Lung (tissue), 13 donors: ENCODE results near the gene TMEM178B. TPM values are rescaled to one million over a fixed set of nuclear protein-coding genes. Genes with fewer than 3 reads are reported as not detected.

ENCODE experiments used
- ATAC-seq: fragments of 200-7000 bp; cut with Tn5 transposase; one replicate; pipeline ENCODE4 v1.9.1; 2020; ENCODE audit warnings: moderate number of reproducible peaks; ENCODE audit not compliant: insufficient read depth, low FRiP score
- DNase-seq, 3 donors: peaks; one replicate each; pipeline ENCODE4 v3.0.0-alpha.2; 2013 to 2017
- H3K27ac ChIP-seq, 2 donors: one replicate each; pipeline ENCODE4 v1.5.1; 2013; ENCODE audit warnings: mild to moderate bottlenecking in 2 of 2, moderate library complexity in 2 of 2, control low read depth in 1 of 2, inconsistent platforms in 1 of 2, low read depth in 1 of 2, low read length in 1 of 2
- H3K27me3 ChIP-seq, 3 donors: one replicate each; pipeline ENCODE4 v1.5.1; 2013; ENCODE audit warnings: low read length in 2 of 3; ENCODE audit not compliant: control insufficient read depth in 3 of 3, insufficient read depth in 3 of 3
- H3K36me3 ChIP-seq, 4 donors: one replicate each; pipeline ENCODE4 v1.5.1; 2013; ENCODE audit warnings: low read length in 4 of 4, mild to moderate bottlenecking in 1 of 4, moderate library complexity in 1 of 4; ENCODE audit not compliant: control insufficient read depth in 4 of 4, insufficient read depth in 4 of 4
- H3K4me1 ChIP-seq, 5 donors: one replicate each; pipeline ENCODE4 v1.5.1; 2013; ENCODE audit warnings: low read length in 5 of 5, mild to moderate bottlenecking in 2 of 5, moderate library complexity in 1 of 5; ENCODE audit not compliant: control insufficient read depth in 5 of 5, insufficient read depth in 5 of 5
- H3K4me3 ChIP-seq: one replicate; pipeline ENCODE4 v1.5.1; 2013; ENCODE audit warnings: mild to moderate bottlenecking, control low read depth, moderate library complexity
- H3K9ac ChIP-seq, 2 donors: one replicate each; pipeline ENCODE4 v1.5.1; 2013; ENCODE audit warnings: low read length in 2 of 2, control low read depth in 1 of 2; ENCODE audit not compliant: insufficient read depth in 1 of 2
- H3K9me3 ChIP-seq, 4 donors: one replicate each; pipeline ENCODE4 v1.5.1; 2013; ENCODE audit warnings: low read length in 3 of 4, mild to moderate bottlenecking in 1 of 4, moderate library complexity in 1 of 4; ENCODE audit not compliant: control insufficient read depth in 4 of 4, insufficient read depth in 3 of 4
- WGBS, 2 donors: extraction: QIAGEN DNeasy Blood & Tissue Kit; methylation state at CpG; one replicate each; pipeline ENCODE4 v1.1.7; 2013; 5-methylcytosine and 5-hydroxymethylcytosine counted together
- polyA plus RNA-seq, 2 donors: library from polyadenylated mRNA; stranded (reverse); fragments of 200-250 nt; gene quantifications; one replicate each; pipeline ENCODE4 v1.2.1, GENCODE V29; 2013
- small RNA-seq: library from RNA; depleted of rRNA; stranded (forward); fragments of <200 nt; gene quantifications from one replicate; pipeline ENCODE3, GENCODE V24; 2014; ENCODE audit warnings: low replicate concordance
- total RNA-seq, 2 donors: library from RNA; depleted of rRNA in 1 of 2; stranded (reverse); fragments of >200 nt in 1 of 2; gene quantifications; one replicate each; pipeline ENCODE4 v1.2.1, GENCODE V29; 2014 to 2021
- TF ChIP-seq, protein P1 (sequence below): IDR thresholded peaks from 2 replicates; pipeline ENCODE4 v1.5.1; 2012; ENCODE audit warnings: mild to moderate bottlenecking; ENCODE audit errors: control extremely low read depth, extremely low read depth
- donor health status: control.
- donor health status: control.
- donor health status: Bipolar disorder and iron deficiency.
- donor health status: healthy.
- donor health status: DM: yes; HTN: yes; CAD: no.

The TMEM178B gene
- total and polyA plus RNA-seq, 4 donors, result 0.04 to 2.4 (median 0.48) TPM

DNA sequence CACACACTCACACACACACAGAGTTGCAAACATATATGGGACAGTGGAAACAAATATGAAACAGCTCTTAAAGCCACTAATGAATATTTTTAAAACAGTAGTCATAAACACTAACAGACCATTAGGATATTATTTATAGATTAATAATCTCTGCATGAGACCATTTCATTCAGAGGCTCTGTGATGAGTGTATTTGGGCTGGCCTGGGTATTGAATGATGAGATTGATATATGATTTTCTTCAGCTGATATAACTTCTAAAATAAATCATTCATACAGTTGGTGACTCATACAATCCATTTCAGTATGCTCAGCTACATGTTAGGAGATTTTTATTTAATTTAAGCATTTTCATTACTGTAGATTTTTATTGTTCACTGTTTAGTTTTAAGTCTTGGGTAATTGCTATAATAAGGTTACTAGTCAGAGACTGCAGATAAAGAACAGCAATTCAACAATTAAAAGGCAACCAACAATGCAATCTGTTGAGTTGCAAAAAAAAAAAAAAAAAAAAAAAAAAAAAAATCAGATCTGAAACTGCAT, 452.2 kb downstream of the TMEM178B start:
- TF ChIP-seq, protein P1, sequence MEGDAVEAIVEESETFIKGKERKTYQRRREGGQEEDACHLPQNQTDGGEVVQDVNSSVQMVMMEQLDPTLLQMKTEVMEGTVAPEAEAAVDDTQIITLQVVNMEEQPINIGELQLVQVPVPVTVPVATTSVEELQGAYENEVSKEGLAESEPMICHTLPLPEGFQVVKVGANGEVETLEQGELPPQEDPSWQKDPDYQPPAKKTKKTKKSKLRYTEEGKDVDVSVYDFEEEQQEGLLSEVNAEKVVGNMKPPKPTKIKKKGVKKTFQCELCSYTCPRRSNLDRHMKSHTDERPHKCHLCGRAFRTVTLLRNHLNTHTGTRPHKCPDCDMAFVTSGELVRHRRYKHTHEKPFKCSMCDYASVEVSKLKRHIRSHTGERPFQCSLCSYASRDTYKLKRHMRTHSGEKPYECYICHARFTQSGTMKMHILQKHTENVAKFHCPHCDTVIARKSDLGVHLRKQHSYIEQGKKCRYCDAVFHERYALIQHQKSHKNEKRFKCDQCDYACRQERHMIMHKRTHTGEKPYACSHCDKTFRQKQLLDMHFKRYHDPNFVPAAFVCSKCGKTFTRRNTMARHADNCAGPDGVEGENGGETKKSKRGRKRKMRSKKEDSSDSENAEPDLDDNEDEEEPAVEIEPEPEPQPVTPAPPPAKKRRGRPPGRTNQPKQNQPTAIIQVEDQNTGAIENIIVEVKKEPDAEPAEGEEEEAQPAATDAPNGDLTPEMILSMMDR, result no peak
- Histone ChIP-seq H3K9me3 (no peaks in the 10 kb centered on the region), H3K4me3 (no peak overlapping the region), H3K36me3 (no peaks in the 10 kb centered on the region), H3K27ac (no peak overlapping the region), H3K9ac (no peak overlapping the region), H3K4me1 (no peaks in the 10 kb centered on the region), H3K27me3 (peaks cover 0 to 3% (median 0%) of the 10 kb centered on the region in 3 donors)
- ATAC-seq (no peak), DNase-seq (no peak)

DNA sequence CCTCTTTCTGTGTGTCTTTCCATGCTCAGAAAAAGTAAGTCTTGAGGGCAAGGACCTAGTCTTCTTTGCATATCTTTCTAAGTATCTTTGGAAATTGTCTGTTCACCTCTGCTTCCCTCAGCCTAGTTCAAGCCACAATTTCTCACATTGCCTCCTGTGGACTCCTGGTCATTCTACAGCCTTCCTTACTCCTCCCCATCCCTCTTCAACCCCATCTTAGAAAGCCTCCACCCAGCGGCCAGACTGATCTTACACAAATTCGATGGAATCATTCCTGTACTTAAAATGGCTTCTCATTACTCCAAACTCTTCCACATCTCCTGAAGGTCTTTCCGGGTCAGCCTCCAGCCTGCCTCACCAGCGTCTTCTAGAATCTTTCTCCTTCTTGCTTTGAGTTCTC, 453.2 kb downstream of the TMEM178B start:
- Histone ChIP-seq H3K9me3 (no peaks in the 10 kb centered on the region), H3K36me3 (no peaks in the 10 kb centered on the region), H3K4me1 (no peaks in the 10 kb centered on the region), H3K27me3 (peaks cover 0 to 3% (median 0%) of the 10 kb centered on the region in 3 donors), H3K4me3 (no peak overlapping the region), H3K27ac (no peak overlapping the region), H3K9ac (no peak overlapping the region)
- DNase-seq (no peak), ATAC-seq (no peak)
- WGBS, 2 donors, result 90 to 91% methylated on average over 4 of the region's 4 CpGs
- TF ChIP-seq, protein P1, result no peak

DNA sequence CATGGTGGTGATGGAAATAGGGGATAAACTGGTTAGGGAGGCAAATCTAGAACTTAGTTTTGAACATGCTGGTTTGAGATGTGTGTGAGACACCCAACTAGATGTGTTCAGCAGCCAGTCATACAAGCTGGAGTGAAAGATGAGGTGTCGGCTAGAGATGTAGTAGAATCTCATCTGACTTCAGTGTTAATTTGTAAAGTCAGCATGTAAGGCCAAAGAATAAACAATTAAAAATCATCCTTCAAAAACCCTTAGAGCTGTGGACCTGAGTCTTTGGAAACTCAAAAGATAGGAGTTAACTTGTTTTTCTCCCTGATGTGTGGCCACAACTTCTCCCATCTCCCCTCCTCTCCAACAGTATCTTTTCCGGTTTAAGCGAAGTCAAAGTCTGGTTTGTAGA, 454.5 kb downstream of the TMEM178B start:
- Histone ChIP-seq H3K4me3 (no peak overlapping the region), H3K27ac (no peak overlapping the region), H3K9ac (no peak overlapping the region), H3K4me1 (peaks cover 0 to under 1% (median 0%) of the 10 kb centered on the region in 5 donors), H3K9me3 (no peaks in the 10 kb centered on the region), H3K36me3 (no peaks in the 10 kb centered on the region), H3K27me3 (peaks cover 0 to 3% (median 0%) of the 10 kb centered on the region in 3 donors)
- WGBS, 2 donors, result 92 to 97% methylated on average over 3 of the region's 3 CpGs
- no peak for DNase-seq
- TF ChIP-seq, protein P1, result no peak
- no peak for ATAC-seq

Small RNA genes lying within 50 kb of the gene (small RNA-seq; reads per million reads assigned to genes)
- gene AC006362.1, result not detected
- gene RNU4-74P, result not detected

Other genes starting within 250 kb of the TMEM178B start
- 100 to 1,000 TPM in 1 of 2 donors, 10 to 100 TPM in 1; 35.6 to 111 TPM for gene BRAF, start 149.1 kb upstream of the TMEM178B start, total RNA-seq
- 1 to 10 TPM; 6.5 to 9.0 TPM for gene BRAF, start 149.1 kb upstream of the TMEM178B start, polyA plus RNA-seq
- 10 to 100 TPM; 17.3 to 38.5 TPM for gene MRPS33, start 59.1 kb upstream of the TMEM178B start, total RNA-seq
- gene MRPS33, start 59.1 kb upstream of the TMEM178B start, polyA plus RNA-seq, result 10 to 100 TPM; 47.3 to 73.6 TPM